ENCODE results near the gene TBRG4.

- no peak for TF ChIP-seq CTCF (IDR thresholded peaks at IDR 0.05)
- TF ChIP-seq POLR2AphosphoS5 (IDR thresholded peaks at IDR 0.05) = no peak
These were observed 26.4 kb downstream of the TBRG4 start for GRCh38 chr7:45084901-45085618.

Measured in esophagus muscularis mucosa (tissue), 3 donors.